Activated CD4-positive, alpha-beta T cell treated with anti-CD3 and anti-CD28 coated beads, Interleukin-10, Interleukin-2, amounts not matched to agents 100 ng/mL and 50 ng/mL, durations not matched to agents 16 hours and 8 hours (primary cell): ENCODE results near the gene GPR6.

ENCODE experiments used
- DNase-seq: peaks from one replicate; pipeline ENCODE4 v3.0.0-alpha.2; 2020

Gene GPR6

DNA sequence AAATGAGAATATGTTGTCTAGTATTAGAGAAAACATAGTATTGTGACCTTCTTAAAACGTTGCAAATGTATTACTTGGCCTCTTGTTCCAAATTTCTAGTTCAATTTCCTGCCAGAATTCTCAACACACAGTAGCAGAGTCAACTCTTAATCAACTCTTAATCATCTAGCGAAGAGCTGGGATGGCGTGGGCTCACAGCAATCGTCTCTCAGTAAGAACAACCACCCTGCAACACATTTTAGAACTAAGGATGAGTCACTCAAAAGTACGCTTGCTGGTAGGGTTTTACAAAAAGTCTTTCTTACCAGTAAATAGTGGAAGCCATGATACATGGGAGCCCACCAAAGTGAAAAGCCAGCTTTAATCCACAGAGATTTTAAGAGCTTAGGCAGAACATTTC is 24.6 kb downstream of the GPR6 start:
- no peak for DNase-seq

DNA sequence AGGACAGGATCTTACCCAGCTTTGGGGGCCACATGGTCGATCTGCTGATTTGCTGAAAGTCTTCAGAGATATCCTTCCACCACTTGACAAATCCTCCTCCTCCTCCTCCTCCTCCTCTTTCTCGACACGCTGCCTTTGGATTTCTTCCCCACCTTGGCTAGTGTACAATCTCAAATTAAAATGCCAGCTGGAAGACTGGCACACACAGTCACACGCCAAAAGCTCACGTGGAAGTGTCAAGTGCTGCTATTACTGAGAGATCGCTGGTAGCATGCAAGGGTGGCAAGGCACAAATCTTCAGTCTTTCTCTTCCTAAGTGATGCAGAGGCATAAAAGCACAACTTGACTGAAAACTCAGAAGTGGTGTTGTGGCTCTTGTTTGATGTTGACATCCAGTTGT is 35.3 kb downstream of the GPR6 start:
- DNase-seq, result no peak

DNA sequence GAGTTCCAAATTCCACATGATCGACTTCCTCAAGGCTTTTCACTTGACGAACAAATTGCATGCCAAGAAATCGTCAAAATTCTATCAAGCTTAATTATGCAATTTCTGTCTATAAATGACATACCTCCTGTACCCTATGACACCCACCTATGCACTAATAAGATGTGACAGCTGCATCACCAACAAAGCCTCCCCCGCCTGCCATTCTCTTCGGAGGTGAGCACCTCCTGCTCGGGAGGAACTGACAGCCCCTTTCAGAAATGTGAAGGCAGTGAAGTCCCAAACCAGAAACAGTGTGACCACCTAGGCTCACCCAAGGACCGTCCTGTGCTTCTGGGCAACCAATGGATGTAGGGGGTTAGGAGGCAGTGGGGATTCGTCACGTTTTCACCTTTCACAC is 37.1 kb downstream of the GPR6 start:
- no peak for DNase-seq

DNA sequence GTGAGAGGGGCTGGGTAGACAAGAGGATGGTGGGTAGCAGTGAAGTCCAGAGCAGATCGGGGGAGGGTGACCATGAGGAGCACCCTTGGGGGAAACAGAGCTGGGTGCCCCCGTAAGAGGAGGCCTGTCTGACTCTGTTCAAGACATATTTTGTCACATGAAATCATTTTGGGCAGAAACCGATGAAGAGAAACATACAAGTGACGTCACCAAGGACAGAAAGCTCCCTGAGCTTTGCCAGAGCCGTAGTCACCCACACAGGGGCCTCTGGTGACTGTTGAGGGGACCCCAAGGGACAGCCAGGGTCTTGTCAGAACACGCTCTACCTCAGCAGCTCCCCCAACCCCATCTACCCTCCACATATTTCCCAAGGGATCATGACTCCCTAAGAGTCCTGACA is 39.2 kb downstream of the GPR6 start:
- DNase-seq, result no peak

DNA sequence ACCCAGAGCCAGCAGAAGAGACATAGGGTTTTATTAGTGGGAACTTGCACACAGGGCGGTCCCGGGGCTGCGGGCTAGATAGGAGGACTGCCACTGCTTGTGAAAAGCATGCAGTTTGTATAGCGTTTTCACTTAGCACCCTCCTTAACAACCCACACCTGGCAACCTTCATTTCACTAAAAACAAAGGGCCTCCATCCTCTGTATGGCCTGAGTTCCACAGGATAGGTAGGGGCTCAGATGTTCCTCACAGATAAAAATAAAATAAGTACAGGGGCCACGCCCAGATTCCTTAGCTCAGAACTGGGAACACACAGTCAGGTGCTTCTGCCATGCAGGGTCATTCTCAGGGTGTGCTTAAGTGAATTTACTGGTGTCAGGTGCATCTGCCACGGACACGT is 39.8 kb downstream of the GPR6 start:
- DNase-seq, result no peak

DNA sequence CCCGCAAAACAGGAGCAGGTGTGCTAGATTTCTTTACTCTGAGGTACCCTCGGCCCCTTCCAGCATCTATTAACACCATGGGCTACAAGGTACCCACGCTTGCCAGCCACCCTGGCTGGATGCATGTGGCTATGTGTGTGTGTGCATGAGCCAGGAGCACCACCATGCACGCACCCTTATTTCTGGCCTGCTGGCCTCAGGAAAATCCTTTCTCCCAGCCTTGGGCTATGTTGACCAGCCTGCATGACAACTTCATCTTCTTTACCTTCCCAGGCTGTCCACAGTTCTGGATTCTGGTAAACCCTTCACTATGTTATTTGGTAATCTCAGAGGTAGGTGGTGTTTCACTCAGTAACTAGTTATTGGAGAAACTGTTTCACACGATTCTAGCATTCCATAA is 40.4 kb downstream of the GPR6 start:
- DNase-seq, result no peak

DNA sequence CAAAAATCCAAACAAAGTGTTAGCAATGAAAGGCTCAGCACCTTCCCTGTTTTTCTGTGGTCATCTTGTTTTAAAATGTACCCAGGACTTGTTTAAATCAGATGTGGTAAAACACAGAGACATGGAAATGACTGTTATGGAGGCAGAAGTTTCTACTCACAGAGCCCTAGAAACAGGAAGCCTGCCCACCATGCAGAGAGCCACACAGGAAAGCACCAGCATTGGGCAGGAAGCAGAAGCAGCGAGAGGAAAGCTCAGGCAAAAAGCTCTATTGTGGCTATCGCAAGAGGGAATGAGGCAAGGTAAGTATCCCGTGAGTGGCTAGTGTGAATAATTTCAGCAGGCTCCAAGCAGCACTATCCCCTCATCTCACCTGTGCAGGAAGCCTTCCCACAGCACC is 42.8 kb downstream of the GPR6 start:
- DNase-seq, result peak; percentile 11

DNA sequence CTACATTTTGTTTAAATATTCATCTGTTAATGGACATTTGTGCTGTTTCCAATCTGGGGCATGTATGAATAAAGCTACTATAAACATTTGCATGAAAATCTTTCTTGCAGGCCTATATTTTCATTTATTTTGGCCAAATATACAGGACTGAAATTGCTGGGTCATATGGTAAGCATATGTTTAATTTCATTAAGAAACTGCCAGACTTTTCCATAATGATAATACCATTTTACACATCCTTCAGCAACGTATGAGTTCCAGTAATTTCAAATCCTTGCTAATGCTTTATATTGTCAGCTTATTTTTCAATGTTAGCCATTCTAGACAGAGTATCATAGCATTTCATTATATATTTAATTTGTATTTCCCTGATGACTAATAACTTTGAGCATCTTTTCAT is 51.0 kb downstream of the GPR6 start:
- DNase-seq, result no peak
